SK-N-SH (cell line): Measurements from ENCODE around the gene FUCA1. TPM values are rescaled to one million over a fixed set of nuclear protein-coding genes. Genes with fewer than 3 reads are reported as not detected.

Source experiments
- CTCF ChIA-PET: fragments of 300-600, 350-600 bp; formaldehyde crosslinking; extraction: SDS; loops from one replicate; lab custom pipeline; 2021; lab: Yijun Ruan, JAX
- POLR2A ChIA-PET: fragments of 350-600 bp; sonication (Branson Sonifier 250); formaldehyde crosslinking; extraction: SDS; loops from one replicate; lab custom pipeline; 2020; ENCODE audit warnings: antibody characterized with exemption, inconsistent platforms; lab: Yijun Ruan, JAX
- DNase-seq: peaks from one replicate; pipeline ENCODE4 v3.0.0; 2012
- H2AFZ ChIP-seq: fragments of 200-600 bp; sonication (generic); 2 replicates; pipeline ENCODE4 v1.8.1; 2016; ENCODE audit warnings: antibody characterized with exemption, mild to moderate bottlenecking, low read depth
- H3F3A ChIP-seq: fragments of 200-600 bp; sonication (generic); replicated peaks from 2 replicates; pipeline ENCODE3; 2016; ENCODE audit warnings: antibody characterized with exemption, mild to moderate bottlenecking; ENCODE audit not compliant: insufficient read depth
- H3K27ac ChIP-seq, 2 experiments: fragments of 200-500 bp in 1 of 2; fragments of 200-600 bp in 1 of 2; sonication (Bioruptor generic) in 1 of 2; sonication (generic), shearing (Covaris generic) in 1 of 2; 2 replicates each; pipeline versions ENCODE4 v1.5.1 to v1.6.1; 2014 to 2016; ENCODE audit warnings: low read depth in 2 of 2, inconsistent platforms in 1 of 2, low read length in 1 of 2, mild to moderate bottlenecking in 1 of 2, mixed read lengths in 1 of 2
- H3K27me3 ChIP-seq: fragments of 200-600 bp; sonication (generic), shearing (Covaris generic); 2 replicates; pipeline ENCODE4 v1.6.1; 2016; ENCODE audit warnings: mixed run types; ENCODE audit not compliant: insufficient read depth
- H3K36me3 ChIP-seq, 2 experiments: fragments of 200-500 bp in 1 of 2; fragments of 200-600 bp in 1 of 2; sonication (Bioruptor generic) in 1 of 2; sonication (generic) in 1 of 2; replicated peaks in 1 of 2; 2 replicates each; pipeline versions ENCODE3 to v1.5.1; 2014 to 2016; ENCODE audit warnings: low read length in 1 of 2, mild to moderate bottlenecking in 1 of 2; ENCODE audit not compliant: insufficient read depth in 2 of 2, control insufficient read depth in 1 of 2
- H3K4me1 ChIP-seq, 2 experiments: fragments of 200-500 bp in 1 of 2; fragments of 200-600 bp in 1 of 2; sonication (Bioruptor generic) in 1 of 2; sonication (generic), shearing (Covaris generic) in 1 of 2; 2 replicates each; pipeline versions ENCODE4 v1.5.1 to v1.6.1; 2014 to 2016; ENCODE audit warnings: low read depth in 1 of 2, low read length in 1 of 2, mixed run types in 1 of 2; ENCODE audit not compliant: insufficient read depth in 2 of 2, control insufficient read depth in 1 of 2
- H3K4me2 ChIP-seq: fragments of 200-600 bp; sonication (generic), shearing (Covaris generic); 2 replicates; pipeline ENCODE4 v1.6.1; 2017; ENCODE audit warnings: mixed run types
- H3K4me3 ChIP-seq, 2 experiments: fragments of 200-500 bp in 1 of 2; fragments of 200-600 bp in 1 of 2; sonication (Bioruptor generic) in 1 of 2; sonication (generic), shearing (Covaris generic) in 1 of 2; 2 replicates each; pipeline versions ENCODE4 v1.5.1 to v1.8.1; 2014 to 2016; ENCODE audit warnings: low read depth in 2 of 2, inconsistent platforms in 1 of 2, low read length in 1 of 2, mild to moderate bottlenecking in 1 of 2, mixed read lengths in 1 of 2, moderate library complexity in 1 of 2
- H3K79me2 ChIP-seq: fragments of 200-600 bp; sonication (generic); 2 replicates; pipeline ENCODE4 v1.8.1; 2017; ENCODE audit warnings: mild to moderate bottlenecking; ENCODE audit not compliant: insufficient read depth
- H3K9ac ChIP-seq: fragments of 200-600 bp; sonication (generic); 2 replicates; pipeline ENCODE4 v1.6.1; 2017; ENCODE audit warnings: mixed run types
- H3K9me2 ChIP-seq: fragments of 200-600 bp; sonication (generic); 2 replicates; pipeline ENCODE4 v1.6.1; 2017; ENCODE audit warnings: mixed run types
- H3K9me3 ChIP-seq: fragments of 200-600 bp; sonication (generic); 2 replicates; pipeline ENCODE4 v1.6.1; 2017; ENCODE audit warnings: mixed run types, mild to moderate bottlenecking, moderate library complexity
- H4K20me1 ChIP-seq: fragments of 200-600 bp; sonication (generic); 2 replicates; pipeline ENCODE4 v1.6.1; 2017; ENCODE audit warnings: mild to moderate bottlenecking, mixed run types; ENCODE audit not compliant: insufficient read depth
- CTCF ChIP-seq: fragments of 200-600 bp; sonication (generic); IDR thresholded peaks from 2 replicates; pipeline ENCODE4 v1.6.1; 2017; ENCODE audit warnings: antibody characterized with exemption, mild to moderate bottlenecking, moderate library complexity
- ELF1 ChIP-seq: IDR thresholded peaks from 2 replicates; pipeline ENCODE4 v1.4.0; 2012
- EZH2phosphoT487 ChIP-seq: fragments of 200-600 bp; sonication (generic); IDR thresholded peaks from 2 replicates; pipeline ENCODE4 v1.6.1; 2017; ENCODE audit warnings: low read depth, mixed run types, mild to moderate bottlenecking, antibody characterized with exemption, moderate library complexity, borderline replicate concordance
- FOSL2 ChIP-seq: IDR thresholded peaks from 2 replicates; pipeline ENCODE4 v1.4.0; 2012; ENCODE audit warnings: low read depth, mild to moderate bottlenecking, moderate library complexity, borderline replicate concordance
- JUND ChIP-seq: IDR thresholded peaks from 2 replicates; pipeline ENCODE4 v1.4.0; 2012
- NFIC ChIP-seq: IDR thresholded peaks from 2 replicates; pipeline ENCODE4 v1.4.0; 2012; ENCODE audit warnings: borderline replicate concordance
- POLR2AphosphoS5 ChIP-seq: IDR thresholded peaks from 2 replicates; pipeline ENCODE4 v1.6.1; 2012; ENCODE audit warnings: low read depth, low read length
- RAD21 ChIP-seq: IDR thresholded peaks from 2 replicates; pipeline ENCODE4 v1.6.1; 2012; ENCODE audit warnings: mild to moderate bottlenecking, low read length
- RFX5 ChIP-seq: IDR thresholded peaks from 2 replicates; pipeline ENCODE4 v1.6.1; 2012; ENCODE audit warnings: mild to moderate bottlenecking, improper control_type of control experiment, low read length
- RXRA ChIP-seq: IDR thresholded peaks from 2 replicates; pipeline ENCODE4 v1.4.0; 2012; ENCODE audit warnings: low read depth, mild to moderate bottlenecking, borderline replicate concordance
- SIN3A ChIP-seq: IDR thresholded peaks from 2 replicates; pipeline ENCODE4 v1.6.1; 2012; ENCODE audit warnings: low read depth, mild to moderate bottlenecking, low read length, moderate library complexity, borderline replicate concordance
- SMC3 ChIP-seq: IDR thresholded peaks from 2 replicates; pipeline ENCODE4 v1.6.1; 2012; ENCODE audit warnings: low read depth, low read length, improper control_type of control experiment
- TCF12 ChIP-seq: IDR thresholded peaks from 2 replicates; pipeline ENCODE4 v1.4.0; 2012
- TEAD4 ChIP-seq: IDR thresholded peaks from 2 replicates; pipeline ENCODE4 v1.4.0; 2012; ENCODE audit warnings: mild to moderate bottlenecking, borderline replicate concordance; ENCODE audit not compliant: insufficient read depth
- WGBS: methylation state at CpG from one replicate; pipeline ENCODE4 v1.1.6; 2017; ENCODE audit warnings: low lambda C conversion rate; 5-methylcytosine and 5-hydroxymethylcytosine counted together
- polyA plus RNA-seq, 3 experiments: library from polyadenylated mRNA; depleted of rRNA; stranded (reverse); fragments of >200 nt; gene quantifications; 2 replicates each; pipeline ENCODE4 v1.2.3, GENCODE V29; 2012
- TF ChIP-seq, protein P1 (sequence below): IDR thresholded peaks from 2 replicates; pipeline ENCODE4 v1.4.0; 2012; ENCODE audit warnings: low read depth
- TF ChIP-seq, protein P2 (sequence below): IDR thresholded peaks from 2 replicates; pipeline ENCODE4 v1.4.0; 2012; ENCODE audit warnings: low read depth, borderline replicate concordance

Gene FUCA1
- polyA plus RNA-seq, 1 of the 3 experiments (the other 2 are of a cell fraction), result 31.9 TPM

GRCh38 chr1:23897083-23897482 is 29.0 kb upstream of the FUCA1 start:
- Histone ChIP-seq H3K9me3 (no peaks in the 10 kb centered on the region), H3K4me2 (no peak overlapping the region), H3K36me3 (no peaks in the 10 kb centered on the region), H3K9me2 (no peaks in the 10 kb centered on the region), H3K79me2 (no peaks in the 10 kb centered on the region), H3F3A (no peaks in the 10 kb centered on the region), H3K4me3 (no peak overlapping the region), H2AFZ (no peak overlapping the region), H3K4me1 (no peaks in the 10 kb centered on the region), H3K27me3 (peaks cover 5% of the 10 kb centered on the region; the same call in 1 of the 2 replicates), H3K27ac (no peak overlapping the region), H3K9ac (no peak overlapping the region), H4K20me1 (no peaks in the 10 kb centered on the region)
- ChIA-PET POLR2A (interaction anchor here (0.6 kb wide), 1 partner anchor 9 kb away, joined by 4 read pairs; no protein-coding TSS in a partner anchor), CTCF (interaction anchor here (1.0 to 1.7 kb wide), 3 partner anchors 10 to 125 kb away, joined by 3 to 6 read pairs (median 3); no protein-coding TSS in a partner anchor)
- no peak for DNase-seq
- TF ChIP-seq POLR2AphosphoS5 (no peak), RFX5 (no peak), RXRA (no peak), ELF1 (no peak), SMC3 (no peak), SIN3A (no peak)
- TF ChIP-seq, protein P1, sequence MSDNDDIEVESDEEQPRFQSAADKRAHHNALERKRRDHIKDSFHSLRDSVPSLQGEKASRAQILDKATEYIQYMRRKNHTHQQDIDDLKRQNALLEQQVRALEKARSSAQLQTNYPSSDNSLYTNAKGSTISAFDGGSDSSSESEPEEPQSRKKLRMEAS, result no peak
- 89% methylated on average over 6 of the region's 6 CpGs for WGBS

DNA sequence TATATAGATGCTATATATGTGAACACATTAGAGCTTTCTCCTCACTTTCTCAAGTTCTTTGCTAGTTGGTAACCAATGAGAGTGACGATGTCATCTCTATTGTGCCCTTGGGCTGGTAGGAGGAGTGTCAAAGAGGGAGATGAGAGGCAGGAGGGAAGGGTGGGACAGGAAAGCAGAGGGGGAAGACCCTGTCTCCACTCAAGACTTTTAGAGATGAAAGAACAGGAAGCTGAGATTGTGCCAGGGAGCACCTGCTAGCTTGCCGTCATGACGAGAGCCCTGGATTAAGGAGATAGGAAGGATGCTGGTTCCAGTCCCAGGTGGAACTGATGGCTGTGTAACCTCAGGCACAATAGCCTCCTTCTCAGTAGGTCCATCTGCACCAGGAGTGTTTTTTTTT is 28.4 kb upstream of the FUCA1 start:
- Histone ChIP-seq H3K79me2 (no peaks in the 10 kb centered on the region), H3K36me3 (no peaks in the 10 kb centered on the region), H4K20me1 (no peaks in the 10 kb centered on the region), H3K4me1 (no peaks in the 10 kb centered on the region), H3K9me3 (no peaks in the 10 kb centered on the region), H3F3A (no peaks in the 10 kb centered on the region), H3K9me2 (no peaks in the 10 kb centered on the region), H3K4me3 (no peak overlapping the region), H3K4me2 (no peak overlapping the region), H3K27me3 (peaks cover 5% of the 10 kb centered on the region; the same call in 1 of the 2 replicates), H3K27ac (no peak overlapping the region), H3K9ac (no peak overlapping the region), H2AFZ (no peak overlapping the region)
- no peak for DNase-seq
- ChIA-PET CTCF (interaction anchor here (0.9 to 1.7 kb wide), 4 partner anchors 9 to 86 kb away, joined by 3 to 6 read pairs (median 3); no protein-coding TSS in a partner anchor), POLR2A (no interaction called here)
- WGBS, result 68% methylated on average over 3 of the region's 3 CpGs
- no peak for TF ChIP-seq TCF12

DNA sequence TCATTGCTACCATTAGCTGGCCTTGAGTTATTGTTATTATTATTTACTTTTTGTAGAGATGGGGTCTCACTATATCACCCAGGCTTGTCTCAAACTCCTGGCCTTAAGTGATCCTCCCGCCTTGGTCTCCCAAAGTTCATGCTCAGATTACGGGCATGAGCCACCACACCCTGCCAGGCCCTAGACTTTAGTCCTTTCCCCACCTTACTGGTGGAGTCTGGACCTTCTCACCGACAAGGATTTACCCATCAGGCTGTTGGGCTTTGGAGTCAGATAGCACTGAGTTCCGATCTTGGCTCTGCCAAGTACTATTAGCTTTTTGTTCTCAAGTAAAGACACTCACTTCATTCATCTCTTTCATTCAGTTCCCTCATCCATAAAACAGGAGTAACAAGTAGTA is 27.9 kb upstream of the FUCA1 start:
- Histone ChIP-seq H3F3A (no peaks in the 10 kb centered on the region), H4K20me1 (no peaks in the 10 kb centered on the region), H3K27ac (no peak overlapping the region), H3K79me2 (no peaks in the 10 kb centered on the region), H3K4me3 (no peak overlapping the region), H3K4me2 (no peak overlapping the region), H2AFZ (no peak overlapping the region), H3K9me2 (no peaks in the 10 kb centered on the region), H3K36me3 (no peaks in the 10 kb centered on the region), H3K9ac (no peak overlapping the region), H3K4me1 (no peaks in the 10 kb centered on the region), H3K27me3 (peaks cover 5% of the 10 kb centered on the region; the same call in 1 of the 2 replicates), H3K9me3 (no peaks in the 10 kb centered on the region)
- ChIA-PET CTCF (interaction anchor here (0.9 to 1.7 kb wide), 4 partner anchors 9 to 85 kb away, joined by 3 to 6 read pairs (median 3); no protein-coding TSS in a partner anchor), POLR2A (no interaction called here)
- DNase-seq, result no peak
- TF ChIP-seq, protein P2, sequence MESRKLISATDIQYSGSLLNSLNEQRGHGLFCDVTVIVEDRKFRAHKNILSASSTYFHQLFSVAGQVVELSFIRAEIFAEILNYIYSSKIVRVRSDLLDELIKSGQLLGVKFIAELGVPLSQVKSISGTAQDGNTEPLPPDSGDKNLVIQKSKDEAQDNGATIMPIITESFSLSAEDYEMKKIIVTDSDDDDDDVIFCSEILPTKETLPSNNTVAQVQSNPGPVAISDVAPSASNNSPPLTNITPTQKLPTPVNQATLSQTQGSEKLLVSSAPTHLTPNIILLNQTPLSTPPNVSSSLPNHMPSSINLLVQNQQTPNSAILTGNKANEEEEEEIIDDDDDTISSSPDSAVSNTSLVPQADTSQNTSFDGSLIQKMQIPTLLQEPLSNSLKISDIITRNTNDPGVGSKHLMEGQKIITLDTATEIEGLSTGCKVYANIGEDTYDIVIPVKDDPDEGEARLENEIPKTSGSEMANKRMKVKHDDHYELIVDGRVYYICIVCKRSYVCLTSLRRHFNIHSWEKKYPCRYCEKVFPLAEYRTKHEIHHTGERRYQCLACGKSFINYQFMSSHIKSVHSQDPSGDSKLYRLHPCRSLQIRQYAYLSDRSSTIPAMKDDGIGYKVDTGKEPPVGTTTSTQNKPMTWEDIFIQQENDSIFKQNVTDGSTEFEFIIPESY, result no peak
- TF ChIP-seq TEAD4 (no peak), FOSL2 (no peak), CTCF (no peak), JUND (no peak), NFIC (no peak), TCF12 (no peak), RAD21 (no peak), EZH2phosphoT487 (no peak), SMC3 (no peak)
- 72% methylated on average over 4 of the region's 4 CpGs for WGBS
